ENCODE measurements around the gene PRSS2.

Gene PRSS2

DNA sequence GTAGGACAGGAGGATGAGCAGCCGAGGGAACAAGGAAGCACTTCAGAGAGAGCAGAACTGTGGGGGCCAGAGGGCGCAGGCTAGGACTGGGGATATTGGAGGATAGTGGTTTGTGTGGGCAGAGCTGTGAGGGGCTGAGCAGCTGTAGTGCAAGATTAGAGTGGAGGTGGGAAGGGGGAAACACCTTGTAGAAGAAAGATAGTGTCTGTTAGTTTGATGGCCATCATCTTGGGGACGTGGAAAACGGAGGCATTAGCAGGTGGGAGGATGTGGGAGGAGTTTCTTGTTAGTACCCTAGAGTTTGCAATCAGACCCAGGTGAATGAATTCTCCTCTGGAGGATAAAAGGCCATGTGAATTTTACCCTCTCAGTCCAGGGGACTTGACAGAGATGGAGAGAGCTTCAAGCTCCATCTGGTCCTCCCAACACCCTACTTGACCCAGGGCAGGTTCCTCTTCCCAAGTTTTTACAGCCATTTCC lies 34.0 kb downstream of the PRSS2 start:
- no peak for TF ChIP-seq CTCF (IDR thresholded peaks at IDR 0.05; ENCODE audit: insufficient read depth, low read length)
- TF ChIP-seq POLR2AphosphoS5 (IDR thresholded peaks at IDR 0.05; ENCODE audit: low read depth): no peak
- no peak for TF ChIP-seq GABPA (IDR thresholded peaks at IDR 0.05; ENCODE audit: low read depth)
- TF ChIP-seq, protein P1, sequence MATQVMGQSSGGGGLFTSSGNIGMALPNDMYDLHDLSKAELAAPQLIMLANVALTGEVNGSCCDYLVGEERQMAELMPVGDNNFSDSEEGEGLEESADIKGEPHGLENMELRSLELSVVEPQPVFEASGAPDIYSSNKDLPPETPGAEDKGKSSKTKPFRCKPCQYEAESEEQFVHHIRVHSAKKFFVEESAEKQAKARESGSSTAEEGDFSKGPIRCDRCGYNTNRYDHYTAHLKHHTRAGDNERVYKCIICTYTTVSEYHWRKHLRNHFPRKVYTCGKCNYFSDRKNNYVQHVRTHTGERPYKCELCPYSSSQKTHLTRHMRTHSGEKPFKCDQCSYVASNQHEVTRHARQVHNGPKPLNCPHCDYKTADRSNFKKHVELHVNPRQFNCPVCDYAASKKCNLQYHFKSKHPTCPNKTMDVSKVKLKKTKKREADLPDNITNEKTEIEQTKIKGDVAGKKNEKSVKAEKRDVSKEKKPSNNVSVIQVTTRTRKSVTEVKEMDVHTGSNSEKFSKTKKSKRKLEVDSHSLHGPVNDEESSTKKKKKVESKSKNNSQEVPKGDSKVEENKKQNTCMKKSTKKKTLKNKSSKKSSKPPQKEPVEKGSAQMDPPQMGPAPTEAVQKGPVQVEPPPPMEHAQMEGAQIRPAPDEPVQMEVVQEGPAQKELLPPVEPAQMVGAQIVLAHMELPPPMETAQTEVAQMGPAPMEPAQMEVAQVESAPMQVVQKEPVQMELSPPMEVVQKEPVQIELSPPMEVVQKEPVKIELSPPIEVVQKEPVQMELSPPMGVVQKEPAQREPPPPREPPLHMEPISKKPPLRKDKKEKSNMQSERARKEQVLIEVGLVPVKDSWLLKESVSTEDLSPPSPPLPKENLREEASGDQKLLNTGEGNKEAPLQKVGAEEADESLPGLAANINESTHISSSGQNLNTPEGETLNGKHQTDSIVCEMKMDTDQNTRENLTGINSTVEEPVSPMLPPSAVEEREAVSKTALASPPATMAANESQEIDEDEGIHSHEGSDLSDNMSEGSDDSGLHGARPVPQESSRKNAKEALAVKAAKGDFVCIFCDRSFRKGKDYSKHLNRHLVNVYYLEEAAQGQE (IDR thresholded peaks at IDR 0.05; ENCODE audit: insufficient replicate concordance, low read depth): no peak
- no peak for TF ChIP-seq SPI1 (IDR thresholded peaks at IDR 0.05; ENCODE audit: borderline replicate concordance, low read depth)
- Histone ChIP-seq H3K4me3 (replicated peaks; ENCODE audit: insufficient read depth, low read length) (no peak overlapping the region), H3K27me3 (ENCODE audit: insufficient read depth, poor library complexity, severe bottlenecking) (peaks cover 22% of the 10 kb centered on the region), H3K27ac (replicated peaks) (no peak overlapping the region)
- DNase-seq (ENCODE audit: low read depth in 1 of 2, low spot score in 1 of 2): no peak

- Histone ChIP-seq H3K4me3 (replicated peaks; ENCODE audit: insufficient read depth, low read length) (no peak overlapping the region), H3K27me3 (ENCODE audit: insufficient read depth, poor library complexity, severe bottlenecking) (peaks cover 22% of the 10 kb centered on the region), H3K27ac (replicated peaks) (no peak overlapping the region)
- TF ChIP-seq SPI1 (IDR thresholded peaks at IDR 0.05; ENCODE audit: borderline replicate concordance, low read depth) (no peak), CTCF (IDR thresholded peaks at IDR 0.05; ENCODE audit: insufficient read depth, low read length) (no peak), GABPA (IDR thresholded peaks at IDR 0.05; ENCODE audit: low read depth) (no peak), POLR2AphosphoS5 (IDR thresholded peaks at IDR 0.05; ENCODE audit: low read depth) (no peak)
- TF ChIP-seq, protein P1 (IDR thresholded peaks at IDR 0.05; ENCODE audit: insufficient replicate concordance, low read depth): no peak
- DNase-seq (ENCODE audit: low read depth in 1 of 2, low spot score in 1 of 2): no peak
Measured at GRCh38 chr7:142805350-142806021, 34.7 kb downstream of the PRSS2 start.

- Histone ChIP-seq H3K27me3 (ENCODE audit: insufficient read depth, poor library complexity, severe bottlenecking) (peaks cover 20% of the 10 kb centered on the region), H3K4me3 (replicated peaks; ENCODE audit: insufficient read depth, low read length) (no peak overlapping the region), H3K27ac (replicated peaks) (no peak overlapping the region)
- no peak for TF ChIP-seq GABPA (IDR thresholded peaks at IDR 0.05; ENCODE audit: low read depth)
- TF ChIP-seq, protein P1 (IDR thresholded peaks at IDR 0.05; ENCODE audit: insufficient replicate concordance, low read depth): no peak
- no peak for TF ChIP-seq CTCF (IDR thresholded peaks at IDR 0.05; ENCODE audit: insufficient read depth, low read length)
- TF ChIP-seq SPI1 (IDR thresholded peaks at IDR 0.05; ENCODE audit: borderline replicate concordance, low read depth): peak; percentile 50; the same call in 1 of the 2 replicates
- DNase-seq (ENCODE audit: low read depth in 1 of 2, low spot score in 1 of 2): no peak
Measured at GRCh38 chr7:142806022-142806356, 35.2 kb downstream of the PRSS2 start.
